ENCODE measurements around the gene CEBPB. TPM values are rescaled to one million over a fixed set of nuclear protein-coding genes. Genes with fewer than 3 reads are reported as not detected.
A peak's percentile ranks its signal among the peaks of the same experiment; 100 is the strongest.
"Not testable (repeated sequence)": the region's sequence is repeated elsewhere in the genome, so short reads cannot be mapped to it uniquely, and the experiment has no call there.

CEBPB gene
- total RNA-seq, 1 donor from 2014 or later = 11.3 TPM

- H3K9me3 Mint-ChIP-seq (ENCODE audit: unreplicated experiment) = peaks cover 11% of the 10 kb centered on the region
- peak within 1 kb of the TSS; percentile 82 for H3K27ac Mint-ChIP-seq (ENCODE audit: unreplicated experiment)
Measured at GRCh38 chr20:50153500-50154377, 36.9 kb upstream of the CEBPB start, which contains the start of gene PEDS1. TSS of gene PEDS1 (minus strand) at chr20:50153723. CDS start at chr20:50153637, 86 bp downstream.

GRCh38 chr20:50161494-50161893 lies 29.1 kb upstream of the CEBPB start:
- not testable (repeated sequence) for DNase-seq; H3K27me3 Mint-ChIP-seq (ENCODE audit: unreplicated experiment); H3K27ac Mint-ChIP-seq (ENCODE audit: unreplicated experiment); H3K4me1 Mint-ChIP-seq (ENCODE audit: low read depth, unreplicated experiment); H3K4me3 Mint-ChIP-seq (ENCODE audit: unreplicated experiment); H3K9me3 Mint-ChIP-seq (ENCODE audit: unreplicated experiment); H3K36me3 Mint-ChIP-seq (ENCODE audit: unreplicated experiment)

More at GRCh38 chr20:50153500-50154377, 36.9 kb upstream of the CEBPB start, which contains the start of gene PEDS1:
- Mint-ChIP-seq H3K27me3 (ENCODE audit: unreplicated experiment) (peaks cover 25% of the 10 kb centered on the region), H3K4me1 (ENCODE audit: low read depth, unreplicated experiment) (peaks cover 19% of the 10 kb centered on the region), H3K36me3 (ENCODE audit: unreplicated experiment) (peaks cover 4% of the 10 kb centered on the region), H3K4me3 (ENCODE audit: unreplicated experiment) (peak within 1 kb of the TSS; percentile 91)
- DNase-seq = peak; percentile 95
- TF ChIP-seq, protein P1, sequence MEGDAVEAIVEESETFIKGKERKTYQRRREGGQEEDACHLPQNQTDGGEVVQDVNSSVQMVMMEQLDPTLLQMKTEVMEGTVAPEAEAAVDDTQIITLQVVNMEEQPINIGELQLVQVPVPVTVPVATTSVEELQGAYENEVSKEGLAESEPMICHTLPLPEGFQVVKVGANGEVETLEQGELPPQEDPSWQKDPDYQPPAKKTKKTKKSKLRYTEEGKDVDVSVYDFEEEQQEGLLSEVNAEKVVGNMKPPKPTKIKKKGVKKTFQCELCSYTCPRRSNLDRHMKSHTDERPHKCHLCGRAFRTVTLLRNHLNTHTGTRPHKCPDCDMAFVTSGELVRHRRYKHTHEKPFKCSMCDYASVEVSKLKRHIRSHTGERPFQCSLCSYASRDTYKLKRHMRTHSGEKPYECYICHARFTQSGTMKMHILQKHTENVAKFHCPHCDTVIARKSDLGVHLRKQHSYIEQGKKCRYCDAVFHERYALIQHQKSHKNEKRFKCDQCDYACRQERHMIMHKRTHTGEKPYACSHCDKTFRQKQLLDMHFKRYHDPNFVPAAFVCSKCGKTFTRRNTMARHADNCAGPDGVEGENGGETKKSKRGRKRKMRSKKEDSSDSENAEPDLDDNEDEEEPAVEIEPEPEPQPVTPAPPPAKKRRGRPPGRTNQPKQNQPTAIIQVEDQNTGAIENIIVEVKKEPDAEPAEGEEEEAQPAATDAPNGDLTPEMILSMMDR (IDR thresholded peaks at IDR 0.05; ENCODE audit: partially characterized antibody, unreplicated experiment) = no peak

GRCh38 chr20:50163570-50164317 lies 26.9 kb upstream of the CEBPB start:
- H3K9me3 Mint-ChIP-seq (ENCODE audit: unreplicated experiment) = peaks cover 3% of the 10 kb centered on the region
- no peak for DNase-seq
- no peaks in the 10 kb centered on the region for H3K36me3 Mint-ChIP-seq (ENCODE audit: unreplicated experiment)
- no peak overlapping the region for H3K4me3 Mint-ChIP-seq (ENCODE audit: unreplicated experiment)
- peaks cover 10% of the 10 kb centered on the region for H3K4me1 Mint-ChIP-seq (ENCODE audit: low read depth, unreplicated experiment)
- no peak overlapping the region for H3K27ac Mint-ChIP-seq (ENCODE audit: unreplicated experiment)
- TF ChIP-seq, protein P1 (IDR thresholded peaks at IDR 0.05; ENCODE audit: partially characterized antibody, unreplicated experiment) = no peak
- peaks cover 2% of the 10 kb centered on the region for H3K27me3 Mint-ChIP-seq (ENCODE audit: unreplicated experiment)

DNA sequence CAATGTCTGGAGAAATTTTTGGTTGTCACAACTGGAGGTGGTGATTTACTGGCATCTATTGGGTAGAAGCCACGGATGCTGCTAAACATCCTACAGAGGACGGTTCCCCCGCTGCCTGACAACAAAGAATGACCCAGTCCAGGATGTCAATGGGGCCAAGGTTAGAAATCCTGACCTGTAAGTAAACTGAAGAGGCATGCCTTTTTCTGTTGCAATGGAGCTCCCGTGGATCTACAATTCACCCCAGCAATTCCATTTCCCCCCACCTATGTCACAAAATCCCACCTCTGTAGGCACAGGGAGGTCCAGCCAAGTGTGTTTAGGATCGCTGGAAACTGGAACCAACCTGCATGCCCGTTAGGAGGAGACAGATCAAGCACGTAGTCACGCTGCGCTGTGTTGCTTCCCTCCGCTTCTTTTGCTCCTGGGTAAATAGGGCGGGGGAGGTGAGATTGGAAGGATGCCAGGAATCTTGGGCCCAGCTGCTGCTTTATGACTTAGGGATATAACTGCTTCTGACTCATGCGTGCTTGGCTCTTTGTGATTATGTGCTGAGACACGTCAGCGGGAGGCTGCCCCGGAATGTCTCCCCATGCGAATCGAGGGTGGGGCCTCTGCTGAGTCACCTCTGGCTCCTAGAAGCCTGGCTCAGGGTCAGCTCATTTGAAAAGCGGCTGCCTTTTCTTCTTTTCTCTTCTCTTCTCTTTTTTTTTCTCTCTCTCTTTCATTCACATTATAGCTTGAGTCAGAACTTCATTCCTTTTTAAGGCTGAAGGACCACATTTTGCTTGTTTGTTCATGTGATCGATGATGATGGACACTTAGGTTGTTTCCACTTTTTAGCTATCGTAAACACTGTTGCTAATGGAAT lies 24.7 kb upstream of the CEBPB start:
- Mint-ChIP-seq H3K36me3 (ENCODE audit: unreplicated experiment) (no peaks in the 10 kb centered on the region), H3K4me3 (ENCODE audit: unreplicated experiment) (peak overlapping the region; percentile 81), H3K4me1 (ENCODE audit: low read depth, unreplicated experiment) (peaks cover 10% of the 10 kb centered on the region), H3K27ac (ENCODE audit: unreplicated experiment) (peak overlapping the region; percentile 71), H3K27me3 (ENCODE audit: unreplicated experiment) (peaks cover 3% of the 10 kb centered on the region), H3K9me3 (ENCODE audit: unreplicated experiment) (peaks cover 3% of the 10 kb centered on the region)
- TF ChIP-seq, protein P1 (IDR thresholded peaks at IDR 0.05; ENCODE audit: partially characterized antibody, unreplicated experiment) = no peak
- peak; percentile 69 for DNase-seq

GRCh38 chr20:50169329-50169823 lies 21.3 kb upstream of the CEBPB start:
- no peaks in the 10 kb centered on the region for H3K36me3 Mint-ChIP-seq (ENCODE audit: unreplicated experiment)
- H3K27ac Mint-ChIP-seq (ENCODE audit: unreplicated experiment) = no peak overlapping the region
- H3K27me3 Mint-ChIP-seq (ENCODE audit: unreplicated experiment) = peaks cover 3% of the 10 kb centered on the region
- H3K9me3 Mint-ChIP-seq (ENCODE audit: unreplicated experiment) = no peaks in the 10 kb centered on the region
- H3K4me3 Mint-ChIP-seq (ENCODE audit: unreplicated experiment) = no peak overlapping the region
- peak; percentile 81 for DNase-seq
- TF ChIP-seq, protein P1 (IDR thresholded peaks at IDR 0.05; ENCODE audit: partially characterized antibody, unreplicated experiment) = peak; percentile 93
- peaks cover 11% of the 10 kb centered on the region for H3K4me1 Mint-ChIP-seq (ENCODE audit: low read depth, unreplicated experiment)
